Tibial nerve (tissue), 4 donors: Measurements from ENCODE around the gene FAM161B.

Source experiments
- EP300 ChIP-seq, 2 donors: sonication (generic); formaldehyde crosslinking; IDR thresholded peaks; one replicate each; pipeline ENCODE4 v1.6.1; 2017; ENCODE audit warnings: antibody characterized with exemption in 2 of 2, mild to moderate bottlenecking in 1 of 2
- TF ChIP-seq, protein P1 (sequence below), 5 experiments: fragments of 200-600 bp in 3 of 5; fragments of 450-650 bp in 2 of 5; sonication (generic) in 3 of 5; IDR thresholded peaks; one replicate each; pipeline ENCODE4 v1.5.1; 2016 to 2019; ENCODE audit warnings: antibody characterized with exemption in 5 of 5, mild to moderate bottlenecking in 3 of 5, moderate library complexity in 2 of 5

DNA sequence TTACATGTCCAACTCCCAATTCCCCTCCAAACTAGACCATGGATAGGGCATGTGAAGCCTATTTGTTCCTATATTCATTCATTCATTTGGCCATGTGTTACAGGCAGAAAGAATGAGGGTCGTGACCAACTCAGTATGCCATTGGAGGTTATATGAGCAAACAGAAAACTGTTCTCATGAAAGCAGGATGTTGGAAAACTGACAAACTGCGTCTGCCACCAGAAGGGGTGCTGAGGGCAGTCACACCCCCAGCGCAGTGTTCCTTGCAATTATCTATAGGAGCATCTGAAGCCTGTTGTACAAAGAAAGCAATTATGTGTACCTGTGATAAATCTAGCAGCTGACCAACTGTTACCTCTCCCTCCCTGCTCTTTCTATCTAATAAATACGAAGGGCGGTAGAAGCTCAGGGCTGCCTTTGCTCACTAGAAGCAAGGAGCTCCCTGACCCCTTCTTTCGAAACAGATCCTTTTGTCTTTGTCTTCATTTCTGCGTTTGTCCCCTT, 48.1 kb upstream of the FAM161B start:
- TF ChIP-seq, protein P1, sequence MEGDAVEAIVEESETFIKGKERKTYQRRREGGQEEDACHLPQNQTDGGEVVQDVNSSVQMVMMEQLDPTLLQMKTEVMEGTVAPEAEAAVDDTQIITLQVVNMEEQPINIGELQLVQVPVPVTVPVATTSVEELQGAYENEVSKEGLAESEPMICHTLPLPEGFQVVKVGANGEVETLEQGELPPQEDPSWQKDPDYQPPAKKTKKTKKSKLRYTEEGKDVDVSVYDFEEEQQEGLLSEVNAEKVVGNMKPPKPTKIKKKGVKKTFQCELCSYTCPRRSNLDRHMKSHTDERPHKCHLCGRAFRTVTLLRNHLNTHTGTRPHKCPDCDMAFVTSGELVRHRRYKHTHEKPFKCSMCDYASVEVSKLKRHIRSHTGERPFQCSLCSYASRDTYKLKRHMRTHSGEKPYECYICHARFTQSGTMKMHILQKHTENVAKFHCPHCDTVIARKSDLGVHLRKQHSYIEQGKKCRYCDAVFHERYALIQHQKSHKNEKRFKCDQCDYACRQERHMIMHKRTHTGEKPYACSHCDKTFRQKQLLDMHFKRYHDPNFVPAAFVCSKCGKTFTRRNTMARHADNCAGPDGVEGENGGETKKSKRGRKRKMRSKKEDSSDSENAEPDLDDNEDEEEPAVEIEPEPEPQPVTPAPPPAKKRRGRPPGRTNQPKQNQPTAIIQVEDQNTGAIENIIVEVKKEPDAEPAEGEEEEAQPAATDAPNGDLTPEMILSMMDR (IDR thresholded peaks at IDR 0.05), result no peak
- TF ChIP-seq EP300 (IDR thresholded peaks at IDR 0.05), result no peak
